GM19099 (cell line): Measurements from ENCODE around the gene SIL1.

Experiments used
- POLR2A ChIP-seq: IDR thresholded peaks from 3 replicates; pipeline ENCODE4 v1.6.1; 2011; ENCODE audit warnings: low read depth; ENCODE audit not compliant: insufficient read length; ENCODE audit errors: extremely low read depth

Gene SIL1

DNA sequence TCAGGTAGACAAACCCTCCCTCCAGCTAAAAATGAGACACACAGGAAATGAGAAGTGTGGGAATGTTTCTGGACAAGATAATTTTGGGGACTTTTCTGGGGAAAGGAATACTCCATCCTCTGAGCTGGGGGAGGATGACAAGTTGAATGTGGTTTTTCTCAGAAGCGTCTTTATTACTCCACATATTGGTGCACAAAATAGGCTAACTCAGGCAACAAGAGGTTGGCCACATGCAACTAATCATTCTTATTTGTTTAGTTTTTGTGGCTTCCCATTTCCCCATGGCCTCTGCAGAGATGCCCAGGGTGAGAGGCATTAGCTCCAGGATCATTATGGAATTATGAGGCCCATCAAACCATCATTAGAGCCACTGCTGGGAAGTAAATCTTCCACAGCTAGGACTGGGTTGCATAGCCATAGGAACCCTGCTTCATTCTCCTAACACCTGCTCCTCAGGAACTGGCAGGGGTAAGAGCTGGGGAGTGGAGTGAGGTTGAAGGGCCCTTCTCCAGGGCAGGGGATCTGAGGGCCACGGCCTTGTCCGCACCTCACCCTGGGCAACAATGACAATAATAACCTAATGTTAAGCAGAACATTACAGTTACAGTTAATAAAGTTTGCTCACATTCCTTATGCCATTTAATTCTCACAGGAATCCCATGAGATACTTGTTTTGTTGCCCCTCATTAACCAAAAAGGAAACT, 9.3 kb upstream of the SIL1 start:
- TF ChIP-seq POLR2A, result no peak

DNA sequence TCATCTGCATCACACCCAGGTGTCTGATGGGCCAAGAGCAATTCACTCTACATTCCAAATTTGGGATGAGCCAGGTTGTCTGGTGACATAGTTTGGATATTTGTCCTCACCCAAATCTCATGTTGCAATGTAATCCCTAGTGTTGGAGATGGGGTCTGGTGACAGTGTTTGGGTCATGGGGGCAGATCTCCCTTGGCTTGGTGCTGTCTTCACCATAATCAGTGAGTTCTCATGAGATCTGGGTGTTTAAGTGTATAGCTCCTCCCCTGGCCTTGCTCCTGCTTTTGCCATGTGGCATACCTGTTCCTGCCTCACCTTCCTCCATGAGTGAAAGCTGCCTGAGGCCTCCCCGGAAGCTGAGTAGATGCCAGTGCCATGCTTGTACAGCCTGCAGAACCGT, 7.4 kb upstream of the SIL1 start:
- TF ChIP-seq POLR2A, result no peak

- TF ChIP-seq POLR2A, result no peak
Measured at GRCh38 chr5:139205124-139205523, 7.0 kb upstream of the SIL1 start.

DNA sequence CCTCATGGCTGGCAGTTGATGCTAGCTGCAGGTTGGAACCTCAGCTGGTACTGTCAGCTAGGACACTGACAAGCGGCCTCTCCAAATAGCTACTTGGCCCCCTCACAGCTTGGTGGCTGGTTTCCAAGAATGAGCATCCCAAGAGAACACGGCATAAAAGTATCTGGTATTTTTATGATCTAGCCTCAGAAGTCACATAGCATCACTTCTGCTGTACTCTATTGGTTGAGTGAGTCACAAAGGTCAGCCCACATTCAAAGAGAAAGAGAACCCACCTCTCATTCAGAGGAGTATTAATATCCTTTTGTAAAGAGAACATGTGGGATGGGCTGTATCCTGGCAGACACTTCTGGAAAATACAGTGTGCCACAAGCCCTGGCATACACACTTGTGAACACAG, 6.0 kb upstream of the SIL1 start:
- TF ChIP-seq POLR2A, result no peak

DNA sequence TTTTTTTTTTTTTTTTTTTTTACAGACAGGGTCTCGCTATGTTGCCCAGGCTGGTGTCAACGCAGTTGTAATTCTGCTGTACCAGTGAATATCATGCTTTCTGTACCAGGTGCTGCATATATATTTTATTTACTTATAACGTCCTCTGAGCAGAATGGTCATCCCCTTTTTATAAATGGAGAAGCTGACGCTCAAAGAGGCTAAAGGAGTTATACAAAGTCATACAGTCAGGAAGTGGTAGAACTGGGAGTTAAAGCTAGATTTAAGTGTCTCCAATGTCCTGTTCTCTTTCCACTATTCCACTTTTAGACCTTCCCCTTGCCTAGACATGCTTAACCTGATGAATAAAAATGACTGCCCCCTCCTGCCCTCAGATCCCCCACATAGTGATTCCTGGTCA, 1.2 kb upstream of the SIL1 start:
- TF ChIP-seq POLR2A, result no peak

- TF ChIP-seq POLR2A, result no peak
Measured at GRCh38 chr5:139196296-139196956, 1.7 kb downstream of the SIL1 start.

DNA sequence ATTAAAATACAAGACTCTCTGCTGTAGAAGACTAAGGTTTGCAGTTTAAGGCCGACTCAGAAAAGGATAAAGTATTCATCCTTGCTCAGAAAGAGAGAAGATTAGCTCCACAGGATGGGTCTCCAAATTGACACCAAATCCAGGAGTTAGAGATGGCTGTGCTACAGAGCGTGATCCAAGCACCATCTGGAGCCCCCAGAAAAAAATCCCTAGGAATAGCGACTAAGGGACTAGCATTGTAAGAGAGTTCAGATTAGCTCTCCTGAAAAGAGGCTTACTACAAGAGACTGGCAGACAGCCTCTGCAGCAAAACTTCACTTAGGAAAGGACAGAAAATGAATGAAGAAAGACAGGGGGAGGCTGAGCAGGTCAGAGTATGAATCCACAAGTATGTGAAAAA, 3.7 kb downstream of the SIL1 start:
- no peak for TF ChIP-seq POLR2A

GRCh38 chr5:139193928-139194327, 4.2 kb downstream of the SIL1 start:
- TF ChIP-seq POLR2A, result no peak

DNA sequence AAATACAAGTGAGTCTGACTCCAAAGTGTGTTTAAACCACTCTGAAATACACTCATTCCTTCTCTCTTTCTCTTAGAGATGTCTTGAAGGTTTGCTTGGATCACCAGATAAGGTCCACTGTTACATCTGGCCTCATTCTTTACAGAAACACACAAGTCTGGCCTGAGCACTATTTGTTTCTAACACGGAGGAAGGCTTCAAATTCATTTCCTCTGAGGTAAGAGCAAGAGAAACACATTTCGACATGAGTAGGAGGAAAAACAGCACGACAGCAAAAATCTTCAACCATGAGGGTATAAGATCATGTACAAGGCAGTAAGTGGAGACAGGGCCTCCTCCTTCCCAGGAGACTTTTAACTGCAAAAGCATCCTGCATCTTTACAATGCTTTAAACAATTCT, 8.0 kb downstream of the SIL1 start:
- no peak for TF ChIP-seq POLR2A

- no peak for TF ChIP-seq POLR2A
Measured at GRCh38 chr5:139188558-139189270, 9.5 kb downstream of the SIL1 start.

- TF ChIP-seq POLR2A, result no peak
Measured at GRCh38 chr5:139186752-139187326, 11.3 kb downstream of the SIL1 start.

DNA sequence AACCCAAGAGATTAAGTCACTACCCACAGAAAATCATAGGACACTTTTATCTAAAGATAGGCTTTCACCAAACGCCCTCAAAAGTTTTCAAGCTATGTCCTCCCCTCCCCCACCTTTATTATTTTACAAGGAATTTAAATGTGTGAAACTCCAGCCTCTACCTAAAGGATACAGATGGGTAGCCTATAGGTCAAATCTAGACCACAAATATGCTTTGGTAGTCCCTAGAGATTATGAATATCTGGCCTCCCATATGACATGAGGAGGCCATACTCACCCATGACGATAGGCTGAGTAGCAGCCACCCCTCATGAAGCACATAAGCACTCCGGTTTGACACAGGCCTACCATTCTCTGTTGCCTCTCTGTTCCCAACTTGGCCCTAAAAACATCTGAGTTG, 11.9 kb downstream of the SIL1 start:
- no peak for TF ChIP-seq POLR2A

GRCh38 chr5:139185589-139185988, 12.6 kb downstream of the SIL1 start:
- TF ChIP-seq POLR2A, result no peak

- TF ChIP-seq POLR2A, result no peak
Measured at GRCh38 chr5:139183502-139183901, 14.7 kb downstream of the SIL1 start.

DNA sequence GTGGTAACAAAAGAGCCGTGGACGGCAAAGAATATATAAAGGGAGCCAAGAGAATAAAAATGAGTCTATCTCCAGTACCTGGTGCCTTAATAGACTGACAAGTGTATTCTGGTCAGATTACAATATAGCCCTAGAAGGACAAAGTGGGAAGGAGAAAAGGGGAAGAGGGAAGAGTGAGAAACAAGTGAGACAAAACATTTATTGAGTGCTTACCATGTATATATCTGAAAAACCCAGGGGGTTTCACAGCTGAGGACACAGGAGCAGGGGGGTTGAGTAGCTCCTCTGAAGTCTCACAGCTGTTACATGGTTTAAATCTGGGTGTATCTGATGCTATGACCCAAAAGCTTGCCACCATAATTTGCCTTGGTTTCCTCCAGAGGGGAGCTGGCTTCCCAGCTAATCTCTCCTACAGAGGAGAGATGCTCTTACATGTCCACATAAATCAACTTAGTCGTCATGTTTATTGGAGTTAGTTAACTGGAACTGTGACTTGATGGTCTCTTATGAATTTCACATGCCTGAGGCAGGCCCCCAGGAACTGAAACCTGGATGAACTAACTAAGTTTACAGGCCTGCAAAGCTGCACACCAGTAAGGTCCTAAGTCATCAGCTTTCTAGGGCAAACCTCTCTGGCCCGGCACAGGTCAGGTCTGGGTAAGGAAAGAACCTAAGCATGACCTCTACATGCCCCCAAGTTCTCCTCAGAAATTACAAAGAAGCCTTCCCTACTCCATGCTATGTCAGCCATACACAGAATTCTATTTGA, 15.5 kb downstream of the SIL1 start:
- no peak for TF ChIP-seq POLR2A
